Measurements from ENCODE around the gene NRXN2. TPM values are rescaled to one million over a fixed set of nuclear protein-coding genes. Genes with fewer than 3 reads are reported as not detected.

The NRXN2 gene
- total and polyA plus RNA-seq, 2 of the 13 experiments (the other 11 are each of a cell fraction or from before 2014, with no cell fraction given) = not detected

DNA sequence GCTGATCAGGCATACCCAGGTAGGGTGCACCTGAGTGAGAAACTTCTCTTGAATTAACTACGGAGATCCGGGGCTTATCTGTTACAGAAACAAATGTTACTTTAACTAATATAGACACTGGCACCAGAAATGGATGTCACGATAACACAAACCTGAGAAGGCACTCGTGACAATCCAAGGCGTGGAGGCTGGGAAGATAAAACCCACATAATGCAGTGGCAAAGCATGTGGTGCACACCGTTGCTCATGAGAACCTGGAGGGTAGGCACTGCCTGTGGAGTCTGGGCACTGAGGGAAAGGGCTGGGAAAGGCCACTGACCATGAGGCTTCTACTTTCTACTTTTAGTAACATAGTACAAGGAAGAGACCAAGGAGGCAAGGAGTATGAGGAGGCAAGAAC, 109.3 kb downstream of the NRXN2 start:
- Histone ChIP-seq H3K79me2 (ENCODE audit: insufficient read depth, low read length) (no peaks in the 10 kb centered on the region), H2AFZ (ENCODE audit: low read length) (no peak overlapping the region), H3K4me1 (ENCODE audit: insufficient read depth, low read length) (peaks cover 5% of the 10 kb centered on the region; the same call in 1 of the 2 replicates), H3K9me3 (ENCODE audit: low read length) (no peaks in the 10 kb centered on the region), H3K27ac (ENCODE audit: extremely low read length, insufficient read depth, low read length) (no peak overlapping the region), H3K9ac (ENCODE audit: insufficient read depth, low read depth, low read length) (no peak overlapping the region), H3K36me3 (replicated peaks in 1 of 2; ENCODE audit: control insufficient read depth in 1 of 2, insufficient read depth in 2 of 2, low read length in 2 of 2) (no peaks in the 10 kb centered on the region), H3K4me3 (replicated peaks in 1 of 3; ENCODE audit: insufficient read depth in 1 of 3, low read depth in 2 of 3, low read length in 3 of 3) (no peak overlapping the region), H3K4me2 (ENCODE audit: low read depth, low read length) (no peak overlapping the region), H3K27me3 (ENCODE audit: control insufficient read depth in 1 of 2, insufficient read depth in 2 of 2, low read length in 2 of 2) (peaks cover 5 to 19% of the 10 kb centered on the region in 2 experiments; a peak in 3 of 5 replicates), H4K20me1 (ENCODE audit: insufficient read depth, low read length) (no peaks in the 10 kb centered on the region)
- WGBS (ENCODE audit: low lambda C conversion rate) = 20% methylated on average over 6 of the region's 6 CpGs
- in situ Hi-C loops (cut with HindIII; ENCODE audit: extremely low pct_ligation_motif_present, low pct_unique_long_range_greater_than_20kb) (no loop called here), intact Hi-C loops (cut with micrococcal nuclease; ENCODE audit: unreplicated experiment) (no loop called here)
- ATAC-seq (no peak), FAIRE-seq (no peak), DNase-seq (ENCODE audit: low spot score) (no peak)
- ChIA-PET CTCF (ENCODE audit: low intra/inter-chr PET ratio, low total read pairs) (no interaction called here), POLR2A (no interaction called here)
- no TSS peak for BruUV-seq (replicated peaks)
- TF ChIP-seq NFIB (CRISPR knock-in tag; IDR thresholded peaks at IDR 0.05; ENCODE audit: borderline replicate concordance) (no peak), ZNF230 (CRISPR knock-in tag; IDR thresholded peaks at IDR 0.05) (no peak), ZNF816 (CRISPR knock-in tag; IDR thresholded peaks at IDR 0.05; ENCODE audit: borderline replicate concordance) (no peak), NFE2L2 (IDR thresholded peaks at IDR 0.05; ENCODE audit: low read length) (no peak), NBN (conservative IDR thresholded peaks at IDR 0.05) (no peak), KDM6A (CRISPR knock-in tag; IDR thresholded peaks at IDR 0.05; ENCODE audit: low read depth) (no peak), ZNF180 (CRISPR knock-in tag; IDR thresholded peaks at IDR 0.05; ENCODE audit: borderline replicate concordance, low read depth) (no peak), RFX3 (CRISPR knock-in tag; IDR thresholded peaks at IDR 0.05) (no peak), SP140L (CRISPR knock-in tag; IDR thresholded peaks at IDR 0.05; ENCODE audit: borderline replicate concordance) (no peak), ZNF101 (CRISPR knock-in tag; IDR thresholded peaks at IDR 0.05; ENCODE audit: borderline replicate concordance, low read depth) (no peak), HCFC1 (IDR thresholded peaks at IDR 0.05; ENCODE audit: low read depth, low read length) (no peak), ZFP37 (CRISPR knock-in tag; IDR thresholded peaks at IDR 0.05; ENCODE audit: borderline replicate concordance) (no peak)
- TF ChIP-seq, protein P1, sequence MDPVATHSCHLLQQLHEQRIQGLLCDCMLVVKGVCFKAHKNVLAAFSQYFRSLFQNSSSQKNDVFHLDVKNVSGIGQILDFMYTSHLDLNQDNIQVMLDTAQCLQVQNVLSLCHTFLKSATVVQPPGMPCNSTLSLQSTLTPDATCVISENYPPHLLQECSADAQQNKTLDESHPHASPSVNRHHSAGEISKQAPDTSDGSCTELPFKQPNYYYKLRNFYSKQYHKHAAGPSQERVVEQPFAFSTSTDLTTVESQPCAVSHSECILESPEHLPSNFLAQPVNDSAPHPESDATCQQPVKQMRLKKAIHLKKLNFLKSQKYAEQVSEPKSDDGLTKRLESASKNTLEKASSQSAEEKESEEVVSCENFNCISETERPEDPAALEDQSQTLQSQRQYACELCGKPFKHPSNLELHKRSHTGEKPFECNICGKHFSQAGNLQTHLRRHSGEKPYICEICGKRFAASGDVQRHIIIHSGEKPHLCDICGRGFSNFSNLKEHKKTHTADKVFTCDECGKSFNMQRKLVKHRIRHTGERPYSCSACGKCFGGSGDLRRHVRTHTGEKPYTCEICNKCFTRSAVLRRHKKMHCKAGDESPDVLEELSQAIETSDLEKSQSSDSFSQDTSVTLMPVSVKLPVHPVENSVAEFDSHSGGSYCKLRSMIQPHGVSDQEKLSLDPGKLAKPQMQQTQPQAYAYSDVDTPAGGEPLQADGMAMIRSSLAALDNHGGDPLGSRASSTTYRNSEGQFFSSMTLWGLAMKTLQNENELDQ (CRISPR knock-in tag; IDR thresholded peaks at IDR 0.05; ENCODE audit: borderline replicate concordance) = no peak
- TF ChIP-seq, protein P2, sequence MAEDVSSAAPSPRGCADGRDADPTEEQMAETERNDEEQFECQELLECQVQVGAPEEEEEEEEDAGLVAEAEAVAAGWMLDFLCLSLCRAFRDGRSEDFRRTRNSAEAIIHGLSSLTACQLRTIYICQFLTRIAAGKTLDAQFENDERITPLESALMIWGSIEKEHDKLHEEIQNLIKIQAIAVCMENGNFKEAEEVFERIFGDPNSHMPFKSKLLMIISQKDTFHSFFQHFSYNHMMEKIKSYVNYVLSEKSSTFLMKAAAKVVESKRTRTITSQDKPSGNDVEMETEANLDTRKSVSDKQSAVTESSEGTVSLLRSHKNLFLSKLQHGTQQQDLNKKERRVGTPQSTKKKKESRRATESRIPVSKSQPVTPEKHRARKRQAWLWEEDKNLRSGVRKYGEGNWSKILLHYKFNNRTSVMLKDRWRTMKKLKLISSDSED (CRISPR knock-in tag; IDR thresholded peaks at IDR 0.05) = no peak
